ENCODE results near the gene GALNT16. TPM values are rescaled to one million over a fixed set of nuclear protein-coding genes. Genes with fewer than 3 reads are reported as not detected.

GALNT16 gene
- polyA plus RNA-seq, 1 donor (not counting 4 experiments of a cell fraction or from before 2014, with no cell fraction given) = not detected

DNA sequence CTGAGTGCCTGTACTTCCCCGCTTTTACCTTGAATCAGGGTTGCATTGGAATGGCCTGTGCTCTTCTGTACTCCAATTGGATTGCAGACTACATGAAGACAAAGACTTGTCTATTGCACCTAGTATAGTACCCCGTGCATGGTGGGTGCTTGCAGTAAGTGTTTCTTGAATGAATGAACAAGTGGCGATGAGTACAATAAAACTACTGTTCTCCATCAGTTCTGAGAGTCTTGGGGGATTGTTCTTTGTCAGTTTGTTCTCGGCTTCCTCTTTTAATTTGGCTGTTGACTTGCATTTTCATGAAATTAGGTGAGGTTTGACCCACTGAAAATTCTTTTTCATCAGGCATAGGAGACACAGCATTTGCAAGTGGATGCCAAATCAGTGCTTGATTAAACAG, 104.0 kb downstream of the GALNT16 start:
- Histone ChIP-seq H3K27ac (ENCODE audit: control insufficient read depth, insufficient read depth, low read length) (no peak overlapping the region), H3K4me3 (ENCODE audit: control insufficient read depth in 2 of 3, extremely low read depth in 1 of 3, insufficient read depth in 2 of 3, low read depth in 1 of 3, low read length in 3 of 3) (no peak overlapping the region), H3K27me3 (ENCODE audit: control insufficient read depth, extremely low read depth, insufficient read depth, low read length) (no peaks in the 10 kb centered on the region), H4K20me1 (ENCODE audit: control insufficient read depth, extremely low read depth, insufficient read depth, low read length) (no peaks in the 10 kb centered on the region), H3K4me1 (ENCODE audit: control insufficient read depth, extremely low read depth, insufficient read depth, low read length) (no peaks in the 10 kb centered on the region), H3K9ac (ENCODE audit: control insufficient read depth, extremely low read depth, insufficient read depth, low read length) (no peak overlapping the region), H3K4me2 (ENCODE audit: control insufficient read depth, extremely low read depth, insufficient read depth, low read depth, low read length) (no peak overlapping the region), H2AFZ (ENCODE audit: control insufficient read depth, low read length) (no peak overlapping the region), H3K36me3 (ENCODE audit: control insufficient read depth in 2 of 2, extremely low read depth in 1 of 2, insufficient read depth in 2 of 2, low read length in 2 of 2) (no peaks in the 10 kb centered on the region), H3K9me1 (ENCODE audit: control insufficient read depth, extremely low read depth, insufficient read depth, low read length) (no peaks in the 10 kb centered on the region), H3K79me2 (ENCODE audit: control insufficient read depth, insufficient read depth, low read length) (no peaks in the 10 kb centered on the region), H3K9me3 (ENCODE audit: control insufficient read depth, low read depth, low read length) (no peaks in the 10 kb centered on the region)
- DNase-seq (ENCODE audit: low read depth, low spot score) (no peak), FAIRE-seq (no peak)
- TF ChIP-seq EZH2 (IDR thresholded peaks at IDR 0.05; ENCODE audit: low read length) = no peak
- TF ChIP-seq, protein P1, sequence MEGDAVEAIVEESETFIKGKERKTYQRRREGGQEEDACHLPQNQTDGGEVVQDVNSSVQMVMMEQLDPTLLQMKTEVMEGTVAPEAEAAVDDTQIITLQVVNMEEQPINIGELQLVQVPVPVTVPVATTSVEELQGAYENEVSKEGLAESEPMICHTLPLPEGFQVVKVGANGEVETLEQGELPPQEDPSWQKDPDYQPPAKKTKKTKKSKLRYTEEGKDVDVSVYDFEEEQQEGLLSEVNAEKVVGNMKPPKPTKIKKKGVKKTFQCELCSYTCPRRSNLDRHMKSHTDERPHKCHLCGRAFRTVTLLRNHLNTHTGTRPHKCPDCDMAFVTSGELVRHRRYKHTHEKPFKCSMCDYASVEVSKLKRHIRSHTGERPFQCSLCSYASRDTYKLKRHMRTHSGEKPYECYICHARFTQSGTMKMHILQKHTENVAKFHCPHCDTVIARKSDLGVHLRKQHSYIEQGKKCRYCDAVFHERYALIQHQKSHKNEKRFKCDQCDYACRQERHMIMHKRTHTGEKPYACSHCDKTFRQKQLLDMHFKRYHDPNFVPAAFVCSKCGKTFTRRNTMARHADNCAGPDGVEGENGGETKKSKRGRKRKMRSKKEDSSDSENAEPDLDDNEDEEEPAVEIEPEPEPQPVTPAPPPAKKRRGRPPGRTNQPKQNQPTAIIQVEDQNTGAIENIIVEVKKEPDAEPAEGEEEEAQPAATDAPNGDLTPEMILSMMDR (optimal IDR thresholded peaks at IDR 0.05 in 1 of 3, IDR thresholded peaks at IDR 0.05 in 1 of 3, conservative IDR thresholded peaks at IDR 0.05 in 1 of 3; ENCODE audit: extremely low read depth in 1 of 3, insufficient read depth in 2 of 3, low read length in 3 of 3) = no peak
- dilution Hi-C loops (cut with MboI; ENCODE audit: extremely low pct_ligation_motif_present, low sequenced_read_pairs) = no loop called here

- no peaks in the 10 kb centered on the region for H3K27me3 ChIP-seq (ENCODE audit: control insufficient read depth, extremely low read depth, insufficient read depth, low read length)
- H3K79me2 ChIP-seq (ENCODE audit: control insufficient read depth, insufficient read depth, low read length) = no peaks in the 10 kb centered on the region
- no peaks in the 10 kb centered on the region for H3K4me1 ChIP-seq (ENCODE audit: control insufficient read depth, extremely low read depth, insufficient read depth, low read length)
- H4K20me1 ChIP-seq (ENCODE audit: control insufficient read depth, extremely low read depth, insufficient read depth, low read length) = no peaks in the 10 kb centered on the region
- H3K9me1 ChIP-seq (ENCODE audit: control insufficient read depth, extremely low read depth, insufficient read depth, low read length) = no peaks in the 10 kb centered on the region
- TF ChIP-seq, protein P1 (optimal IDR thresholded peaks at IDR 0.05 in 1 of 3, IDR thresholded peaks at IDR 0.05 in 1 of 3, conservative IDR thresholded peaks at IDR 0.05 in 1 of 3; ENCODE audit: extremely low read depth in 1 of 3, insufficient read depth in 2 of 3, low read length in 3 of 3) = no peak
- TF ChIP-seq EZH2 (IDR thresholded peaks at IDR 0.05; ENCODE audit: low read length) = no peak
- H2AFZ ChIP-seq (ENCODE audit: control insufficient read depth, low read length) = no peak overlapping the region
- dilution Hi-C loops (cut with MboI; ENCODE audit: extremely low pct_ligation_motif_present, low sequenced_read_pairs) = no loop called here
- no peak overlapping the region for H3K27ac ChIP-seq (ENCODE audit: control insufficient read depth, insufficient read depth, low read length)
- H3K36me3 ChIP-seq (ENCODE audit: control insufficient read depth in 2 of 2, extremely low read depth in 1 of 2, insufficient read depth in 2 of 2, low read length in 2 of 2) = no peaks in the 10 kb centered on the region
- no peak overlapping the region for H3K9ac ChIP-seq (ENCODE audit: control insufficient read depth, extremely low read depth, insufficient read depth, low read length)
- H3K9me3 ChIP-seq (ENCODE audit: control insufficient read depth, low read depth, low read length) = no peaks in the 10 kb centered on the region
- H3K4me2 ChIP-seq (ENCODE audit: control insufficient read depth, extremely low read depth, insufficient read depth, low read depth, low read length) = no peak overlapping the region
- DNase-seq (ENCODE audit: low read depth, low spot score) = no peak
- no peak for FAIRE-seq
- H3K4me3 ChIP-seq (ENCODE audit: control insufficient read depth in 2 of 3, extremely low read depth in 1 of 3, insufficient read depth in 2 of 3, low read depth in 1 of 3, low read length in 3 of 3) = no peak overlapping the region
Measured at GRCh38 chr14:69364378-69364777, 104.4 kb downstream of the GALNT16 start.
